ENCODE data around the gene PSMC4. TPM values are rescaled to one million over a fixed set of nuclear protein-coding genes. Genes with fewer than 3 reads are reported as not detected.

Gene PSMC4
- total RNA-seq, 4 donors from 2014 or later: 165 to 238 (median 219) TPM

- H3K27me3 ChIP-seq: no peaks in the 10 kb centered on the region
- in situ Hi-C loops (cut with MboI; ENCODE audit: low sequenced_read_pairs in 4 of 4): no loop called here
- no peak for ATAC-seq
These were observed 36.2 kb upstream of the PSMC4 start, which contains the start of gene FCGBP for GRCh38 chr19:39934584-39935363. TSS of gene FCGBP (minus strand) at chr19:39934634.

GRCh38 chr19:39935364-39935661 is 35.7 kb upstream of the PSMC4 start:
- Histone ChIP-seq H3K4me3 (no peak overlapping the region), H3K9me3 (no peaks in the 10 kb centered on the region), H3K27me3 (no peaks in the 10 kb centered on the region), H3K4me1 (no peaks in the 10 kb centered on the region), H3K27ac (no peak overlapping the region), H3K36me3 (no peaks in the 10 kb centered on the region)
- in situ Hi-C loops (cut with MboI; ENCODE audit: low sequenced_read_pairs in 4 of 4) (no loop called here), intact Hi-C loops (cut with DNase I; ENCODE audit: low total_unique reads) (no loop called here)
- ATAC-seq (no peak), DNase-seq (no peak)
- TF ChIP-seq POLR2A (IDR thresholded peaks at IDR 0.05): no peak
- TF ChIP-seq CTCF (IDR thresholded peaks at IDR 0.05 in 4 of 5, conservative IDR thresholded peaks at IDR 0.05 in 1 of 5): no peak

More at GRCh38 chr19:39934584-39935363, 36.2 kb upstream of the PSMC4 start, which contains the start of gene FCGBP:
- H3K9me3 ChIP-seq: no peaks in the 10 kb centered on the region
- no peaks in the 10 kb centered on the region for H3K4me1 ChIP-seq
- no peak within 1 kb of the TSS for H3K27ac ChIP-seq
- TF ChIP-seq POLR2A (IDR thresholded peaks at IDR 0.05): no peak
- no peak for TF ChIP-seq CTCF (IDR thresholded peaks at IDR 0.05 in 4 of 5, conservative IDR thresholded peaks at IDR 0.05 in 1 of 5)
- no peak for DNase-seq
- no peaks in the 10 kb centered on the region for H3K36me3 ChIP-seq
- intact Hi-C loops (cut with DNase I; ENCODE audit: low total_unique reads): no loop called here
- H3K4me3 ChIP-seq: no peak within 1 kb of the TSS

- H3K27ac ChIP-seq: no peak overlapping the region
- no peak for TF ChIP-seq CTCF (IDR thresholded peaks at IDR 0.05 in 4 of 5, conservative IDR thresholded peaks at IDR 0.05 in 1 of 5)
- no peak for TF ChIP-seq POLR2A (IDR thresholded peaks at IDR 0.05)
- DNase-seq (no peak), ATAC-seq (no peak)
- in situ Hi-C loops (cut with MboI; ENCODE audit: low sequenced_read_pairs in 4 of 4): no loop called here
- intact Hi-C loops (cut with DNase I; ENCODE audit: low total_unique reads): no loop called here
- H3K9me3 ChIP-seq: no peaks in the 10 kb centered on the region
- no peaks in the 10 kb centered on the region for H3K36me3 ChIP-seq
- no peaks in the 10 kb centered on the region for H3K4me1 ChIP-seq
- no peak overlapping the region for H3K4me3 ChIP-seq
- H3K27me3 ChIP-seq: no peaks in the 10 kb centered on the region
These were observed 34.9 kb upstream of the PSMC4 start for GRCh38 chr19:39936020-39936419.

GRCh38 chr19:39936622-39937021 is 34.3 kb upstream of the PSMC4 start:
- in situ Hi-C loops (cut with MboI; ENCODE audit: low sequenced_read_pairs in 4 of 4) (no loop called here), intact Hi-C loops (cut with DNase I; ENCODE audit: low total_unique reads) (no loop called here)

More at GRCh38 chr19:39936622-39937021, 34.3 kb upstream of the PSMC4 start:
- no peaks in the 10 kb centered on the region for H3K4me1 ChIP-seq
- H3K27me3 ChIP-seq: no peaks in the 10 kb centered on the region
- no peaks in the 10 kb centered on the region for H3K9me3 ChIP-seq
- H3K4me3 ChIP-seq: no peak overlapping the region
- DNase-seq (no peak), ATAC-seq (no peak)
- no peak overlapping the region for H3K27ac ChIP-seq
- no peaks in the 10 kb centered on the region for H3K36me3 ChIP-seq
- TF ChIP-seq POLR2A (IDR thresholded peaks at IDR 0.05): no peak
- TF ChIP-seq CTCF (IDR thresholded peaks at IDR 0.05 in 4 of 5, conservative IDR thresholded peaks at IDR 0.05 in 1 of 5): no peak

All from gastrocnemius medialis (tissue), 4 donors.